A172 (cell line): ENCODE measurements around the gene PRM1. TPM values are rescaled to one million over a fixed set of nuclear protein-coding genes. Genes with fewer than 3 reads are reported as not detected.

Experiments used
- DNase-seq: peaks from one replicate; pipeline ENCODE4 v3.0.0-alpha.2; 2015; ENCODE audit warnings: low spot score
- total RNA-seq: library from RNA; depleted of rRNA; stranded (reverse); fragments of >200 nt; shearing (Covaris generic); gene quantifications from 2 replicates; pipeline ENCODE4 v1.2.3, GENCODE V29; 2014

PRM1 gene
- total RNA-seq, 1 experiment from 2014 or later: not detected

- no peak for DNase-seq
Measured at GRCh38 chr16:11273721-11274324, 7.3 kb downstream of the PRM1 start.

- DNase-seq: no peak
Measured at GRCh38 chr16:11272921-11273720, 8.0 kb downstream of the PRM1 start, which contains the start of gene PRM3. TSS of gene PRM3 (minus strand) at chr16:11273629. CDS start at chr16:11273595, 34 bp downstream.

- DNase-seq: no peak
Measured at GRCh38 chr16:11272484-11272883, 8.6 kb downstream of the PRM1 start.

- no peak for DNase-seq
Measured at GRCh38 chr16:11271610-11272009, 9.5 kb downstream of the PRM1 start.

- no peak for DNase-seq
Measured at GRCh38 chr16:11270602-11271162, 10.4 kb downstream of the PRM1 start.

GRCh38 chr16:11268921-11269375 is 12.2 kb downstream of the PRM1 start, which contains the start of gene TNP2:
TSS of gene TNP2 (minus strand) at chr16:11269325. CDS start at chr16:11269262, 63 bp downstream.
- no peak for DNase-seq

GRCh38 chr16:11265124-11265523 is 16.0 kb downstream of the PRM1 start:
- DNase-seq: no peak

- DNase-seq: no peak
Measured at GRCh38 chr16:11264155-11264832, 16.8 kb downstream of the PRM1 start.

- DNase-seq: no peak
Measured at GRCh38 chr16:11263737-11264136, 17.4 kb downstream of the PRM1 start.

- DNase-seq: no peak
Measured at GRCh38 chr16:11262915-11263314, 18.2 kb downstream of the PRM1 start.

- no peak for DNase-seq
Measured at GRCh38 chr16:11260596-11260966, 20.5 kb downstream of the PRM1 start.

- DNase-seq: no peak
Measured at GRCh38 chr16:11259655-11260595, 21.2 kb downstream of the PRM1 start.

GRCh38 chr16:11258553-11259492 is 22.3 kb downstream of the PRM1 start:
- DNase-seq: no peak

- peak; percentile 90 for DNase-seq
Measured at GRCh38 chr16:11257131-11257938, 23.8 kb downstream of the PRM1 start.

GRCh38 chr16:11256661-11257130 is 24.4 kb downstream of the PRM1 start:
- DNase-seq: peak; percentile 56

GRCh38 chr16:11255737-11256660 is 25.1 kb downstream of the PRM1 start, which contains the start of gene SOCS1:
TSS of gene SOCS1 (minus strand) at chr16:11256204. CDS start at chr16:11255478, 726 bp downstream.
- DNase-seq: peak; percentile 72

GRCh38 chr16:11254913-11255736 is 26.0 kb downstream of the PRM1 start:
- DNase-seq: no peak
